Measurements from ENCODE around the gene CBR4.

CBR4 gene

DNA sequence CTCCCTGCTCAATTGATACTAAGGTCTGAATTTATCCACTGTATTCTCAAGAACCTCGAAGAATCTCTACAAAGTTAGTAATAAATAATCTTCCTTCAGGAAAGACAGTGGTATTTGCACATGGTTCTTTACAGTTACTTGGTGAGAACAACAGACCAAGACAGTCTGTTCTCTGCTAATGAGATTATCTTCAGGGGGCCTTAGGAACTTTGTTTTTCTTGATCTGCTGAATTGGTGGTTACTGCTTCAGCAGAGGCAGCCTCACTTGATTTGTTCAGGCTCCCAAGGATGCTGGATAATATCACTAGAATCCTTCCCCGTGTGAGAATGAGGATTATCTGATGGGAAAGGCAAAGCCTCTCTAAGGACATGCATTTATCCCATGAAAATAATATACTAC is 64.8 kb downstream of the CBR4 start:
- H2AFZ ChIP-seq (ENCODE audit: low read length, unreplicated experiment): no peak overlapping the region
- no peak overlapping the region for H3K27ac ChIP-seq (ENCODE audit: low read depth, low read length)
- H3K27me3 ChIP-seq (ENCODE audit: insufficient read depth, low read length): no peaks in the 10 kb centered on the region
- no peaks in the 10 kb centered on the region for H3K36me3 ChIP-seq (ENCODE audit: insufficient read depth, low read length)
- H3K4me1 ChIP-seq (ENCODE audit: control insufficient read depth, insufficient read depth, low read length, unreplicated experiment): no peaks in the 10 kb centered on the region
- no peaks in the 10 kb centered on the region for H3K79me2 ChIP-seq (ENCODE audit: control insufficient read depth, insufficient read depth, low read length, unreplicated experiment)
- no peak overlapping the region for H3K4me3 ChIP-seq (ENCODE audit: low read depth, low read length)

GRCh38 chr4:168942985-168943384 is 67.1 kb downstream of the CBR4 start:
- no peak overlapping the region for H3K27ac ChIP-seq (ENCODE audit: low read depth, low read length)
- no peaks in the 10 kb centered on the region for H3K4me1 ChIP-seq (ENCODE audit: control insufficient read depth, insufficient read depth, low read length, unreplicated experiment)
- H3K27me3 ChIP-seq (ENCODE audit: insufficient read depth, low read length): no peaks in the 10 kb centered on the region
- no peaks in the 10 kb centered on the region for H3K36me3 ChIP-seq (ENCODE audit: insufficient read depth, low read length)
- H3K4me3 ChIP-seq (ENCODE audit: low read depth, low read length): no peak overlapping the region
- no peak overlapping the region for H2AFZ ChIP-seq (ENCODE audit: low read length, unreplicated experiment)
- H3K79me2 ChIP-seq (ENCODE audit: control insufficient read depth, insufficient read depth, low read length, unreplicated experiment): no peaks in the 10 kb centered on the region
